COLO668 (cell line): ENCODE data around the gene WDR59.
"Not testable (repeated sequence)": the region's sequence is repeated elsewhere in the genome, so short reads cannot be mapped to it uniquely, and the experiment has no call there.

Source experiments
- DNase-seq: peaks from one replicate; lab custom pipeline; 2025; ENCODE audit not compliant: unreplicated experiment; lab: John Stamatoyannopoulos, UW

WDR59 gene

DNA sequence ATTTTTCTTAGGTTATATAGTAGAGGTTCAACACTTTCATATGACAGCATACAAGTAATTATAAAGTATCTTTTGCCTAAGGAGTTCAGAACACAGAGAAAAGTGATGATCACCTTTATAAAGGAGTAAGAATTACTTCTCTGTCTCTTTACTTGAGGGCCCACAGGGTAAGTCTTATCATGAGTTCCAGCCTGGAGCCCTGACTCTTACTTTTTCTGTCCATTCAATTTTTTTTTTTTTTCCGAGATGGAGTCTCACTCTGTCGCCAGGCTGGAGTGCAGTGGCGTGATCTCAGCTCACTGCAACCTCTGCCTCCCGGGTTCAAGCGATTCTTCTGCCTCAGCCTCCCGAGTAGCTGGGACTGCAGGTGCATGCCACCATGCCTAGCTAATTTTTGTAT lies 28.2 kb upstream of the WDR59 start:
- not testable (repeated sequence) for DNase-seq

DNA sequence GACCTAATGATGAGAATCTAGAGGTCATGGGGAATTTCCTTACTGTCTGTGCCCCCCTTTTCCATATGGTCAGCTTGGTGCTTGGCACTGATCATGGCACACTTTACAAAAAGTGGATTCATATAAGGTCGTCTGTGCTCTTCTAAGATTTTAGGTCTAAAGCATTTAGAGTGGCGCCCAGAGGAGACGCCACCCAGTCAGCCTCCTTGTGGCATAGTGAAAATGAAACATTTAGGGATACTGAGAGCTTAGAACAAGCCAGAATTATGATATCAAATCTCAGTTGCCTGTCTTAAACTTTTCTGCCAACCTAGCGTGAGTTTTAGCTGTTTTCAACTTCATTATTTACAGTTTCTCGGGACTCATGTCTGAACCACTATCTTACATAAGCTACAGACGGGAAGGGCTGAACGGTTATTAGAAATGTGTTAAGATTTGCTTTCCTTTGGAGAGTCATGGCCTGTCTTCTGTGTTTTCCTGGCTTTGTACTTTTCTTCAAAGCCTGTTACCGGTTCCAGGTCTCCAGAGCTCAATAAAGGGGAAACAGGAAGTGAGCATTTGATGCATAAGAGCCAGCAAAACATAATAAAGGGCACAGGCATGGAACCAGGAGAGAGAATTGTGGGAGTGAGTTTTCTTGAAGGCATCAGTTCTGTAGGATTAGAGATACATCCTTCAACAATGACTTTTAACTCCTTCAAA lies 27.6 kb upstream of the WDR59 start:
- no peak for DNase-seq

DNA sequence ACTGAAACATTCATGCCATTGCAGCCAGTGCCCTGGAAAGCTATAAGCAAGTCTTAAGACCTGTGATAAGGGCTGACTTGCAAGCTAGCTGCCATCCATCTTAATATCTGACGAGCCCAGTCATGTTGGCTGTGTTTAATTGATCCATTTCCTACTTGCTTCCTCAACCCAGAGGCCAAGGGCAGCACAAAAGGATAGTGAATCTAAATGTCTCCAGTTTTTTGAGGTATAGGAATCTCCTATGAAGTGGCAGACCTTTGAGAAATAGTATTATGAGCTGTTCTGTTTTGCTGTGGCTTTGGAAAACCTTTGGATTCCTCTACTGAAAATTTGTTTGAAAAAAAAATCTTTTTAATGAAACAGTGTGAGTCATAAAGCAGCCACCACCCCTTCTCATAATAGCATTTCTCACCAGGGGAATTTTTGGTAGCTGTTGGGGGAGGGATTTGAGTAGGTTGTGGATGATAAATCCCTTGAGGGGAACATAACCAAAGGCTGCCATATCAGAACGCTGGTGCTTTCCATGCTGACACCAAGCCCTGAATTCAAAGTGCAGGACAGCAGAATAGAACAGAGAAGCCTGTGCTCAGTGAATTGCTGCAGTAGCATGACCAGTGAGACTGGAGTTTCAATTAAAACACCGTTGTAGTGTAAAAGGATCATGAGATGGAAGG lies 26.8 kb upstream of the WDR59 start:
- no peak for DNase-seq

DNA sequence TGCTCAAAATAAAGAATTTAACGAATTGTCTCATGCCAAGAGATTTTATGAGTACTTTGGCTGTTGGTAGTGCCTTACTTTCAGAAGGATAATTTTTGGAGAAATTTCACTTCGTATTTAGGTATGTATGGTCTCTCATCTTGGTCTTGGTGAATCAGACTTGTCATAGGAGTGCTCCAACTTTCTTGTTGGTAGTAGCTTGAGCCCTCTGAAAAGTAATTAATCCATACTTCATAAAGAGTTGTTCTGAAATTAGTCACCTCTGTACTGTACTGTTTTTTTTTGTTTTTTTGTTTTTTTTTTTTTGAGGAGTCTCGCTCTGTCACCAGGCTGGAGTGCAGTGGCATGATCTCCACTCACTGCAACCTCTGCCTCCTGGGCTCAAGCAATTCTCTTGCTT lies 25.5 kb upstream of the WDR59 start:
- no peak for DNase-seq

DNA sequence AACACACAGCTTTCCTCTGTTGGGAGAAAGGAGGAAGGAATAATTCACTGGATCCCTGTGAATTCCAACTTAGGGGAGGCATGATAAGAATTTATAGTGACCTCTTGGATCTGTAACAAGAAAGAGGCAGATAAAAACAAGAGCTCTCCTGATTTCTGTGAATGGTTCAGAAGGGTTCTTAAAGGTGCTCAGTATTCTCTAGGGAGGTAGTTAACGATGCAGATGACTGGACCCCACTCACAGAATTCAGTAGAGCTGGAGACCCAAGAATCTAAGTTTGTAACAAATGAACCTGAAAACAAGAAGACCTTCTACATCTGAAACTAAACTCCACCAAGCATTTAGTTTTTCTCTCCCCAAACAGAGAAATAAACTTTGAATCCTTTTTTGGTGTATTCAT lies 22.5 kb upstream of the WDR59 start:
- DNase-seq = no peak

DNA sequence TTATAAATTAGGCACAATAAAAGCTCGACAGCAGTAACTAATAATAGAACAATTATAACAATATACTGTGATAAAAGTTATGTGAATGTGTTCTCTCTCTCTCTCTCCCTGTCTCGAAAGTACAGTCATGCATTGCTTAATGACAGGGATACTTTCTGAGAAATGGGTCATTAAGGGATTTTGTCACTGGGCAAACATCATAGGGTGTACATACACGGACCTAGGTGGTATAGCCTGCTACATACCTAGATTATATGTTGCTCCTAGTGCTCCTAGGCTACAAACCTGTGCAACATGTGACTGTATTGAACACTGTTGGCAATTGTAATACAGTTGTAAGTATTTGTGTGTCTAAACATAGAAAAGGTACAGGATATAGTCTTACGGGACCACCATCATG lies 20.8 kb upstream of the WDR59 start:
- no peak for DNase-seq

DNA sequence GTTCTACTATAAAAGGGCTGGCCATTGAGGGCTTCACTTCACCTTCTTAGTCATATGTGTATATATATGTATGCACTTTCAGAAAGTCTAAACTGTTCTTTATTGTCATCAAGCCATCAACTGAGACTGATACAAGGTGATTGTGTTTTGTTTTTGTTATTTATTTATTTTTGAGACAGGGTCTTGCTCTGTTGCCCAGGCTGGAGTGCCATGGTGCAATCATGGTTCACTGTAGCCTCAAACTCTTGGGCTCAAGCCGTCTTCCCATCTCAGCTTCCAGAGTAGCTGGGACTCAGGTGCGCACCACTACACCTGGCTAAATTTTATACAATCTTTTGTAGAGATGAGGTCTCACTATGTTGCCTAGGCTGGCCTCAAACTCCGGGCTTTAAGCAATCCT lies 19.5 kb upstream of the WDR59 start:
- no peak for DNase-seq

DNA sequence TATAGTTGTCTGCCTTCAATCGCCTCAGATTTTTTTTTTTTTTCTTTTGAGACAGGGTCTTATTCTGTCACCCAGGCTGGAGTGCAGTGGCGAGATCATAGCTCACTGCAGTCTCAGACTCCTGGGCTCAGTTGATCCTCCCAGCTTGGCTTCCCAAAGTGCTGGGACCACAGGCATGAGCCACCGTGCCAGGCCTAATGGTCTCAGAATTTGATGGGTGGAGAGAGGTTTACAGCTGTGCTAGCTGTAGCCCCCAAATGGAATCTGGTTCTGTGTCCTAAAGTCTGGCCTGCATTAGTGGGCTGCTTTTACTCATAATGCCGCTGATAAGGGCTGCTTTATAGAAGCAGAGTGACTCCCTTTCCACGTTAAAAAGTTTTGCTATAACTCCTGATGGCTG lies 19.0 kb upstream of the WDR59 start:
- DNase-seq = no peak

DNA sequence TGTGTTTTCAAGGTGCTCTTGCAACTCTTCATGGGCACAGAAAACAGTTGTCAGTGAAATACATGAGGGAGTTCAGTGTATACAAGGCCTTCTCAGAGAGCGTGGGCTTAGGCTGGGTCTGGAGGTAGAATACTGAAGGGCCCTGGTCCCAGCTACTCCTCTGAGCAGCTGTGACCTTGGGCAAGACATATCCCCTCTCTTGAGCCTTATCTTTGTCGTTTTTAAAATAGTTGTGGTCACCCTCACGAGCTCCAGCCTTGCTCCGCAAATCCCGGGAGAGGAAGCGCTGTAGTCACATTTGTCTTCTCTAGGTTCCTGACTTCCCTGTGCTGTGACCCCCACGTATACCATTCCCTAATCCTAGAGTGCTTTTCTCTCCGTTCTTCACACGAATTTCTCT lies 17.6 kb upstream of the WDR59 start:
- no peak for DNase-seq

DNA sequence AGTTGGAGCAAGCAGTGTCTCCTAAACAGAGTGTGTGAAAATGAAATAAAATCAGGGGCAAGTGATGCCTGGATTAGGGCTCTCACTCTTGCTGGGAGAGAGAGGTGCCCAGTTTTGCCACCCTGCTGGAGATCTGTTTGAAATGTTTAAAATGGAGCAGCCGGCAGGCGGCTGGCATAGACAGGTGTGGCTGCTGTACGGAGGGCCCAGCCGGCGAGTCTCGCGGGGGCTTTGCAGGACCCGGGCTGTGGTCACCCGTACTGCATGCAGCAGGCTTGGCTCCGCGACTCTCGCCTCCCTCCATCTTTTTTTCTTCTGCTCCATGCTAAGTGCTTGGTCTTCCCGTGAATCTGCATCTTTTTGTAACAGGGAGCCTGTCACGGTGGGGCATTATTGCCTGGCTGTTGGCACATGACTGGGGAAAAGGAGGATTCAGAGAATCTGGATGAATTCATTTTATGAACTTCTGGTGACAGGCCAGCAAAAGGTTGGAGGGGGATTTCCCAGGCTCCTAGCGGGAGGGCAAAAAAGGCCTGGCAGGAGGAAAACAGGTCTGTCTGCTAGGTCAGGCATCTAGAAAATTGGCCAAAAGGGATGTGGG lies 15.7 kb upstream of the WDR59 start:
- DNase-seq = no peak

DNA sequence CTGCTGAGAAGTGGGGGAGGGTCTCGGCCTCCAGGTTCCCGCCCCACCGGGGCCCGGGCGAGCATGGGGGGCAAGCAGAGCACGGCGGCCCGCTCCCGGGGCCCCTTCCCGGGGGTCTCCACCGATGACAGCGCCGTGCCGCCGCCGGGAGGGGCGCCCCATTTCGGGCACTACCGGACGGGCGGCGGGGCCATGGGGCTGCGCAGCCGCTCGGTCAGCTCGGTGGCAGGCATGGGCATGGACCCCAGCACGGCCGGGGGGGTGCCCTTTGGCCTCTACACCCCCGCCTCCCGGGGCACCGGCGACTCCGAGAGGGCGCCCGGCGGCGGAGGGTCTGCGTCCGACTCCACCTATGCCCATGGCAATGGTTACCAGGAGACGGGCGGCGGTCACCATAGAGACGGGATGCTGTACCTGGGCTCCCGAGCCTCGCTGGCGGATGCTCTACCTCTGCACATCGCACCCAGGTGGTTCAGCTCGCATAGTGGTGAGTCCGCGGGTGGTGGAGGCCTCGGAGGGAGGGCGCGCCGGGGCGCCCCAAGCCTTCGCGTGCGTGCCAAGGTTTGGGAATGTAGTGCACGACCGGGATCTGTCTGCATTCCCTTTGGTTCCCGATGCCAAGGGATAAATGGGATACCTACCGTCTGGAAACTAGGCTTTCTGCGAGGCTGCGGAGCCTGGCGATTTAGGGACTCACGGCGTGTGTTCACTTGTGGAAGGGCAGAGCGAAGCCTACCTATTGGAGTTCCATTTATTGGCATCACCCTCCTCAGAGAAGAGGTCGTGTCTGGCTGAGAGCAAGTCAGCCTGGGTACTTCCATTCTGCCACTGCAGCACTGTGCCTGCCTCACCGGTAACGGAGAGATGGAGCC lies 14.9 kb upstream of the WDR59 start:
- peak; percentile 83 for DNase-seq

DNA sequence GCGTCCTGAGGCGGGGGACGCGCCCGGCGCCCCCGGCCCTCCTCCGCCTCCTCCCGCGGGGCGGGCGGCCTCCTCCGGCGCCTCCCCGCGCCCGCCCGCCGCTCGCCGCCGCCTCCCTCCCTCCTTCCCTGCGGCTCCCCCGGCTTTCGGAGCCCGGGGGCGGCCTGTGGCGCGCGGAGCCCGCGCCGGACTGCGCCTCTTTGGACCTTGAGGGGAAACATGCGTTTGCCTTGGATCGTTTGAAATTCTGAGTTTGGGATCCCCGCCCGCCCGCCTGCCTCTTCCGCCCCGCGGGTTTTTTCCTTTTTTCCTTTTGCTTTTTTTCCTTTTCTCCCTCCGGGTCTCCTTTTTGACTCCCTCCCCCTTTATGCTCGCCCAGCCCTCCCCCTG lies 14.3 kb upstream of the WDR59 start:
- DNase-seq = peak; percentile 71

DNA sequence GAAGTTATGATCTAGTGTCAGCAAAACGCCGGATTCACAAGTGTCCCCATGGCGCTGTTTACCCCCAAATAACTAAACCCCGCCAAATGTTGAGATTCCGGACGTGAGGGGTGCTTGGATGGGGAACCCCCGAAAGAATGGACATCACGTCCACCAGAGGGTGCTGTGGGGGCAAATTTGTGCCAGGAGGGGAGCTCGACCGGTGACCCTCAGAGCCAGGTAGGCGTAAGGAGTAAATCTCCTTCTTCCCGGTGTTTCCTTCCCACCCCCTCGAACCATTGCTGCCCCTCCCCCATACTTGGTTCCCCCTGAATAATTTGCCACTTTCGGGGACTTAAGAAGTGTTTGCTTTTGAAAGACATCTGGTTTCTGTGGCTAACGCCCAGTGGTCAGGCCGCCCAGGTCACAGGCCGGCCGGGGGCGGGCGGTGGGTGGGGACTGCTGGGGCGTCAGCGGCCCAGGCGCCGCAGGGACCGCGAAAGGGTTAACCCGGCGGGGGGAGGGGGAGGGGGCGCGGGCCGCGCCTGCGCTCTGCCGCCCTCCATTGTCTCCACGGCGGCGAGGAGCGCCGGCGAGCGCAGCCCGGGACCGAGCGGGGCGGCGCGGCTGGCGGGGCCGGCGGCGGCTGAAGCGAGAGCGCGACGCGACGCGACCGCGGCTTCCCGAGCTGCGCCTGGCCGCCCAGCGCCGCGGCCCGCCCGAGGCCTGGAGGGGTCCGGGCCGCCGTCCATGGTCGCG lies 13.7 kb upstream of the WDR59 start, which contains the start of gene ZNRF1:
Gene ZNRF1, plus strand, starts transcription at position 544 of the 738 bp plus-strand sequence. CDS start 648 bp downstream, outside the sequence.
- peak; percentile 81 for DNase-seq

DNA sequence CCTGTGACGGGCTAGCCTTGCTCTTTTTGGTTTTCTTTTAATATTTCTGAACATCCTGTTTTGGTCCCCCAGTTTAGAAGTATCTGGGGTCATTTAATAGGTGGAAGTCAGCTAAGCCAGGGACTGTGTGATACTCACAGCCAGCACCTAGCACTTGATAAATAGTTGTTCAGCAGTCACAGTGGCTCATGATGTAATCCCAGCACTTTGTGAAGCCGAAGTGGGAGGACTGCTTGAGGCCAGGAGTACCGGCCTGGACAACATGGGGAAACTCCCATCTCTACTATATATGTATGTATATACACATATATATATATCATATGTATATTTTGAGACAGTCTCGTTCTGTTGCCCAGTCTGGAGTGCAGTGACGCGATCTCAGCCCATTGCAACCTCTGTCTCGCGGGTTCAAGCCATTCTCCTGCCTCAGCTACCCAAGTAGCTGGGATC lies 12.1 kb upstream of the WDR59 start:
- no peak for DNase-seq

DNA sequence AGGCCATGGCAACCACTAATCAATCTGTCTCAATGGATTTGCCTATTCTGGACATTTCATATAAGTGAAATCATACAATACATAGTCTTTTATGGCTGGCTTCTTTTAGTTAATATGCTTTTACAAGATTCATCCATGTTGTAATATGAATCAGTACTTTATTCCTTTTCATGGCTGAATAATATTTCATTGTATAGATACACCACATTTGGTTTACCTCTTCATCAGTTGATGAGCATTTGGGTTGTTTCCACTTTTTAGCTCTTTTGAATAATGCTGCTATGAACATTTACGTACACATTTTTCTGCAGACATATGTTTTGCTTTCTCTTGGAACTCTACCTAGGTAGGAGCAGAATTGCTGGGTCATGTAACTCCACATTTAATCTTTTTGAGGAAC lies 11.1 kb upstream of the WDR59 start:
- DNase-seq = no peak

DNA sequence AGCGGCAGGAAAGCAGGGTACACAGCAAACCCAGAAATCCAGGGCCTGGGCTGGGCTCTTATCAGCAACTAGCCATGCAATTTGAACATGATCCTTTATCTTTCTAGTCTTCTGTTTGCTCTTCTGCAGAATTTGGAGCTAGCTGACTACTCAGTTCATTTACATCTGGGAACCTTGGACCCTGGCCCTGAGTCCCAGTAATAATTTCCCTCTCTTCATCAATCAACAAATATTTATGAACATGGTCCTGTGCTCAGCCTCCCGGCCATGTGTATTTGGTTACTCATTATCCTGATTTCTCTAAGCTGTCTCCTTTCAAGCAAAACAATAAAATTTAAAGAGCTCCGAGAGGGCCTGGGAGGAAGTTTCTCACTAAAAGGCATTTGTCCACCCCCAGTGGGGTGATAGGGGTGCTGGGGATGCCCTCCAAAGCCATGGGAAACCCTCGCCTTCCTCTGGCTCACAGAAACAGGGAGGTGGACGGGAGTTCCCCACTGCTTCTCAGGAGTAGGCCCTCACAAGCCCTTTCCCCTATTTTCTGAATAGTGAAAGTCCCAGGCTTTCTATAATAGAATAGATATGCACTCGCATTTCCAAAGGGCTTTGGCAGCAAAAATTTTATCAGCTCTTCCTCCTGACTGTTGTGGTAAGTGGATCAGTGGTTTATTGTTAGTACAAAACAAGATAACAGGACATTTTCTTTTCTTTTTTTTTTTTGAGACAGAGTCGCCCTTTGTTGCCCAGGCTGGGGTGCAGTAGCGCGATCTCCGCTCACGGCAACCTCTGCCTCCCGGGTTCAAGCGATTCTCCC lies 6.9 kb upstream of the WDR59 start:
- DNase-seq = no peak

DNA sequence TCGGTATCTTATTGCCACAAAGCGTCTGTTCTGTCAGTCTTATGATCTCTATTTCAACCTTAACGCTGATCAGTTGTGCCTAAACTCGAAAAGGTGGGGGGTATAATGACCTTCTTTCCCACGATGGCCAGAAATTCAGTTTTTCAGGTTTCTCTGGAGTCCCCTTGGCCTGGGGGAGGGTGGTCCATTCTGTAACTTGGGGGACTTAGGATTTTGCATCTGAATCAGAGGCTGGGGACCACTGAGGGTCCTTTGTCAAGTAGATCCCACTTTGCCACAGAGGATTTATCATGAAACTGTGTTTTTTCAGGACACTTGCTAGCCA lies 6.3 kb upstream of the WDR59 start:
- no peak for DNase-seq

DNA sequence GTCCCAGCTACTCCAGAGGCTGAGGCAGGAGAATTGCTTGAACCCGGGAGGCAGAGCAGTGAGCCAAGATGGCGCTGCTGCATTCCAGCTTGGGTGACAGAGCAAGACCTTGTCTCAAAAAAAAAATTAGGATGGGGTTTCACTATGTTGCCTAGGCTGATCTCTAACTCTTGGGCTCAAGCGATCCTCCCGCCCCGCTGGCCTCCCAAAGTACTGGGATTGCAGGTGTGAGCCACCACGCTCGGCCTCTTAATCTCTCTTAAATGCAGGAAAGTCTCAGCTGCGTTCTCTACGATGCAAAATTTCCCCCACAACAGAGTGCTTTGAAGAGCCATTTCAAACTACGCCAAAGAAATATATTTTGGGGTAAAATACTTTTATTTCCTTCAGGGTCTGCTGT lies 5.9 kb upstream of the WDR59 start:
- DNase-seq = no peak

DNA sequence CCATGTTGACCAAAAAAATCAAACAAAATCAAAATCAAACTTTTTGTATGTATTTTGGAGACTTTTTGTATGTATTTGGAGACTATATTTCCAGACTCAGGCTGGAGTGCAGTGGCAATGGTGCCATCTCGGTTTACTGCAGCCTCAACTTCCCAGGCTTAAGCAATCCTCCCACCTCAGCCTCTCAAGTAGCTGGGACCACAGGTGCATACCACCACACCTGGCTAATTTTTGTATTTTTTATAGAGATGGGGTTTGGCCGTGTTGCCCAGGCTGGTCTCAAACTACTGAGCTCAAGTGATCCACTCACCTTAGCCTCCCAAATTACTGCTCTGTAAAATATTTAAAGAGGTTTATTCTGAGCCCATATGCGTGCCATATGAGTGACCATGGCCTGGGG lies 4.9 kb upstream of the WDR59 start:
- DNase-seq = not testable (repeated sequence)
